Bronchial epithelial cell (primary cell): ENCODE results near the gene ANKS4B. TPM values are rescaled to one million over a fixed set of nuclear protein-coding genes. Genes with fewer than 3 reads are reported as not detected.

Source experiments
- DNase-seq: peaks from one replicate; pipeline ENCODE4 v3.0.0-alpha.2; 2010; ENCODE audit warnings: low read depth
- FAIRE-seq: peaks from 2 replicates; lab custom pipeline; 2011; peaks lifted over from hg19 to GRCh38; lab: Jason Lieb, UNC
- H3K27me3 ChIP-seq: 2 replicates; pipeline ENCODE4 v1.5.1; 2011; ENCODE audit warnings: low read length; ENCODE audit not compliant: control insufficient read depth, insufficient read depth
- H3K36me3 ChIP-seq: 2 replicates; pipeline ENCODE4 v1.5.1; 2011; ENCODE audit warnings: low read length; ENCODE audit not compliant: control insufficient read depth, insufficient read depth
- H3K4me3 ChIP-seq: 2 replicates; pipeline ENCODE4 v1.5.1; 2011; ENCODE audit warnings: mild to moderate bottlenecking, low read depth, low read length, control low read depth
- CTCF ChIP-seq: IDR thresholded peaks from 2 replicates; pipeline ENCODE4 v1.5.1; 2011; ENCODE audit warnings: mild to moderate bottlenecking, moderate library complexity, low read length, control low read depth, inconsistent platforms; ENCODE audit not compliant: insufficient read depth, severe bottlenecking
- total RNA-seq: library from RNA; depleted of rRNA; stranded (reverse); fragments of >200 nt; gene quantifications from 2 replicates; pipeline ENCODE4 v1.2.1, GENCODE V29; 2014

The ANKS4B gene
- total RNA-seq, 1 donor from 2014 or later, result not detected

DNA sequence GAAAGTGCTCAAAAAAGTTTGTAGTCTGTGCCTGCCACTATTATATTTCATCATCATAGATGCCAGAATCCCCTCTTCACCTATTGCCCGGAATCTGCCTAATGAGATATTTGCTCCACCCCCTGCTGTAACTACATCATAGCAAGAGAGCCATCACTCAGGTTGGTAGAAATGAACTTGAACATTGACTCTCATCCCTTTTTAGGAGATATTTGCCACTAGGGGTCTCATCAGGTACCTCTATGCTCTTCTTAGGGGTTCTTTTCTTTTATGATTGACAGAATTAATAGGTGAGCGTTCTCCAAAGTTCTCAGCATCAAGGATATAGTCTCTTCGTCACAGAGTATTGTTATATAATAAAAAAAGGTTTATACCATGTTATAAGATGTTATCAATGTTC is 20.0 kb downstream of the ANKS4B start:
- Histone ChIP-seq H3K27me3 (peaks cover 2% of the 10 kb centered on the region), H3K36me3 (no peaks in the 10 kb centered on the region), H3K4me3 (no peak overlapping the region)
- FAIRE-seq (no peak), DNase-seq (no peak)
- no peak for TF ChIP-seq CTCF

- peaks cover 2% of the 10 kb centered on the region for H3K27me3 ChIP-seq
- no peak for FAIRE-seq
- no peaks in the 10 kb centered on the region for H3K36me3 ChIP-seq
- TF ChIP-seq CTCF, result no peak
- no peak overlapping the region for H3K4me3 ChIP-seq
- DNase-seq, result no peak
Measured at GRCh38 chr16:21256636-21257035, 23.1 kb downstream of the ANKS4B start.

- DNase-seq, result no peak
- Histone ChIP-seq H3K27me3 (peaks cover 2% of the 10 kb centered on the region), H3K4me3 (no peak overlapping the region), H3K36me3 (no peaks in the 10 kb centered on the region)
- TF ChIP-seq CTCF, result no peak
- FAIRE-seq, result no peak
Measured at GRCh38 chr16:21257284-21257683, 23.8 kb downstream of the ANKS4B start.

DNA sequence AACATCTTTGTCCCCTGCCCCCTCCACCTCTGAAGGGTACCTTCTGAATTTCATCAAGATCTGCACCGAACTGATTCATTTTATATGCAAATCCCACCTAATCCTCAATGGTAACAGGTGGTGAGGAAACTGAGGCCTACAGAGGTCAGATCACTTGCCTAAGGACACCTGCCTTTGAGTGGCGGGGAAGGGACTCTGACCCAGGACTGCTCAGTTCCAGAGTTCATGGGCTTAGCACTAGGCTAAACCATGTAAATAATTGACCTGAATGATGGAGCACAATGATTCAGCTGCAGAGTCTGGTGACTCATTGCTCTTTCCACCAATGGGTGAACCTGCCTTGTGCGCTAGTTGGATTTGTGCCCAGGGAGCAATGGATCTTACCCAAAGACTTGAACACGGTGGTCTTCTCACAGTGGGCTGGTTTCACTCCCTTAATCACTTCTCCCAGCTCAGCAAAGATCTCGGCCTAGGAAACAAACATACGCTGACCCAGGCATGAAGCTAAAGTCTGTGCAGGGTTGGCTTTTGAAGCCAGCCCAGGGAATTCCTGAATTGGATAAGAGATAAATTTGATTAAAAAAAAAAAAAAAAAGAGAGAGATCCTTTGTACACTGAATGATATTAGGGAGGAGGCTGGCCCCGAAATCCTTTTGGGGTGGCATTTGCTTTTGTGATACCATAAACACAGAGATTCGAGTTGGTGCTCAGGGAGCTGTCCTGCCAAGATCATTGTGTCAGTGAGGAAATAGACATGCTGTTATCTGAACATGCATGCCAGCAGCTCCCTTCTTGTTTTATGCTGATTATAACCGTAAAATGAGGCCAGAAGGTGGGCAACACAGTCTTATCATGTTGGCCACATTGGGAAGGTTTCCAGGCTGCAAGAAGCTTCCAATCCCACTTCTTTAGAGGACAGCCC is 27.6 kb downstream of the ANKS4B start:
- peaks cover 2% of the 10 kb centered on the region for H3K27me3 ChIP-seq
- H3K36me3 ChIP-seq, result no peaks in the 10 kb centered on the region
- DNase-seq, result peak; percentile 79
- peak; percentile 43 for FAIRE-seq
- TF ChIP-seq CTCF, result no peak
- H3K4me3 ChIP-seq, result no peak overlapping the region

DNA sequence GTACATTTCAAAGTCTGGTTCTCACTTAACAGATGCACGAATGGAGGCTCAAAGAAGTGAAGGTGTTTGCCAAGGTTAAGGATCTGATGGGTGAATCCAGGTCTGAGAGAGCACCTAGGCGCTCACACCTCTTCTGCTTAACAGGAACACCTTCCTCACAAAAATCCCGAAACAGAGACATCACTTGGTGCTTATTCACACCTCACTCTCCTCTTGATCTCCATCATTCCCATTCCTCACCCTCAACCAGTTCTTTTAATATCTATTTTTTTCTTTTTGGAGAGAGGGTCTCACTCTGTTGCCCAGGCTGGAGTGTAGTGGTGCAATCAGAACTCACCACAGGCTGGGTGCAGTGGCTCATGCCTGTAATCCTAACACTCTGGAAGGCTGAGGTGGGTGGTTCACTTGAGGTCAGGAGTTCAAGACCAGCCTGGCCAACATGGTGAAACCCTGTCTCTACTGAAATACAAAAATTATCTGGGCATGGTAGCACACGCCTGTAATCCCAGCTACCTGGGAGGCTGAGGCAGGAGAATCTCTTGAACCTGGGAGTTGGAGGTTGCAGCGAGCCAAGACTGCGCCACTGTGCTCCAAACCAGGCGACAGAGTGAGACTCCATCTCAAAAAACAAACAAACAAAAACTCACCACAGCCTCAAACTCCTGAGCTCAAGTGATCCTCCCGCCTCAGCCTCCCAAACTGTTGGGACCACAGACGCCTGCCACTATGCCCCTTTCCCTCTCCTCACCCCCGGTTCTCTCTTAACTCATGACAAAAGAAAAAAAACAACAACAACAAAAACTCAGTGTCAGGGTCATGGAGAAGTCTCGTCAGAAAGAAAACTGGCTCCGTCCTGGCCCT is 29.5 kb downstream of the ANKS4B start:
- Histone ChIP-seq H3K27me3 (peaks cover 2% of the 10 kb centered on the region), H3K36me3 (no peaks in the 10 kb centered on the region), H3K4me3 (no peak overlapping the region)
- no peak for TF ChIP-seq CTCF
- FAIRE-seq (no peak), DNase-seq (no peak)
